Measurements from ENCODE around the gene SAFB2.
A peak's percentile ranks its signal among the peaks of the same experiment; 100 is the strongest.

Gene SAFB2

GRCh38 chr19:5607318-5608275, 15.0 kb downstream of the SAFB2 start:
- no peak for DNase-seq (ENCODE audit: low read depth)

GRCh38 chr19:5605362-5605761, 17.2 kb downstream of the SAFB2 start:
- DNase-seq (ENCODE audit: low read depth) = no peak

GRCh38 chr19:5603626-5604025, 18.9 kb downstream of the SAFB2 start:
- no peak for DNase-seq (ENCODE audit: low read depth)

GRCh38 chr19:5600797-5601196, 21.8 kb downstream of the SAFB2 start:
- DNase-seq (ENCODE audit: low read depth) = no peak

- DNase-seq (ENCODE audit: low read depth) = no peak
Observed at GRCh38 chr19:5595745-5596144, 26.8 kb downstream of the SAFB2 start.

GRCh38 chr19:5595129-5595528, 27.4 kb downstream of the SAFB2 start:
- DNase-seq (ENCODE audit: low read depth) = no peak

GRCh38 chr19:5594521-5594950, 28.0 kb downstream of the SAFB2 start:
- no peak for DNase-seq (ENCODE audit: low read depth)

- no peak for DNase-seq (ENCODE audit: low read depth)
Observed at GRCh38 chr19:5593343-5594255, 29.0 kb downstream of the SAFB2 start.

GRCh38 chr19:5592531-5593342, 29.8 kb downstream of the SAFB2 start:
- no peak for DNase-seq (ENCODE audit: low read depth)

GRCh38 chr19:5591476-5591875, 31.1 kb downstream of the SAFB2 start:
- DNase-seq (ENCODE audit: low read depth) = no peak

GRCh38 chr19:5590865-5591154, 31.8 kb downstream of the SAFB2 start:
- DNase-seq (ENCODE audit: low read depth) = no peak

- DNase-seq (ENCODE audit: low read depth) = no peak
Observed at GRCh38 chr19:5590151-5590864, 32.3 kb downstream of the SAFB2 start.

GRCh38 chr19:5588906-5589676, 33.5 kb downstream of the SAFB2 start:
- no peak for DNase-seq (ENCODE audit: low read depth)

GRCh38 chr19:5588441-5588840, 34.1 kb downstream of the SAFB2 start:
- no peak for DNase-seq (ENCODE audit: low read depth)

- no peak for DNase-seq (ENCODE audit: low read depth)
Observed at GRCh38 chr19:5587661-5588060, 34.9 kb downstream of the SAFB2 start.

- DNase-seq (ENCODE audit: low read depth) = no peak
Observed at GRCh38 chr19:5587071-5587455, 35.5 kb downstream of the SAFB2 start.

GRCh38 chr19:5586300-5587070, 36.1 kb downstream of the SAFB2 start:
- DNase-seq (ENCODE audit: low read depth) = no peak

GRCh38 chr19:5585461-5586299, 36.9 kb downstream of the SAFB2 start:
- peak; percentile 22 for DNase-seq (ENCODE audit: low read depth)

GRCh38 chr19:5580161-5580571, 42.4 kb downstream of the SAFB2 start:
- no peak for DNase-seq (ENCODE audit: low read depth)
